HG03442 (cell line): Measurements from ENCODE around the gene RAB6A.
"Not testable (repeated sequence)": the region's sequence is repeated elsewhere in the genome, so short reads cannot be mapped to it uniquely, and the experiment has no call there.

Source experiments
- ATAC-seq: cut with Tn5 transposase; IDR thresholded peaks from one replicate; pipeline ENCODE4 v1.9.1; 2021; ENCODE audit warnings: mild to moderate bottlenecking, moderate library complexity; ENCODE audit not compliant: unreplicated experiment

Gene RAB6A

GRCh38 chr11:73766763-73767162 is 5.9 kb upstream of the RAB6A start:
- no peak for ATAC-seq

GRCh38 chr11:73762732-73763131 is 1.9 kb upstream of the RAB6A start:
- ATAC-seq: no peak

GRCh38 chr11:73761403-73761945 is 600 bp upstream of the RAB6A start:
- ATAC-seq: no peak

GRCh38 chr11:73760135-73760678 is 667 bp downstream of the RAB6A start:
- no peak for ATAC-seq

- ATAC-seq: no peak
These were observed 1.2 kb downstream of the RAB6A start for GRCh38 chr11:73759610-73760134.

- ATAC-seq: no peak
These were observed 2.4 kb downstream of the RAB6A start for GRCh38 chr11:73758451-73758850.

- no peak for ATAC-seq
These were observed 3.3 kb downstream of the RAB6A start for GRCh38 chr11:73757598-73757997.

GRCh38 chr11:73755670-73756069 is 5.2 kb downstream of the RAB6A start:
- ATAC-seq: no peak

- ATAC-seq: no peak
These were observed 6.9 kb downstream of the RAB6A start for GRCh38 chr11:73753938-73754337.

- ATAC-seq: no peak
These were observed 8.0 kb downstream of the RAB6A start for GRCh38 chr11:73752903-73753302.

GRCh38 chr11:73752216-73752867 is 8.5 kb downstream of the RAB6A start:
- no peak for ATAC-seq

- ATAC-seq: not testable (repeated sequence)
These were observed 10.0 kb downstream of the RAB6A start for GRCh38 chr11:73750862-73751261.

GRCh38 chr11:73750228-73750627 is 10.6 kb downstream of the RAB6A start:
- no peak for ATAC-seq

GRCh38 chr11:73749118-73749517 is 11.8 kb downstream of the RAB6A start:
- ATAC-seq: no peak

GRCh38 chr11:73748300-73748699 is 12.6 kb downstream of the RAB6A start:
- ATAC-seq: no peak

GRCh38 chr11:73747762-73748161 is 13.1 kb downstream of the RAB6A start:
- ATAC-seq: no peak

GRCh38 chr11:73746701-73747100 is 14.2 kb downstream of the RAB6A start:
- ATAC-seq: no peak

- no peak for ATAC-seq
These were observed 17.8 kb downstream of the RAB6A start for GRCh38 chr11:73743045-73743444.

- ATAC-seq: not testable (repeated sequence)
These were observed 24.9 kb downstream of the RAB6A start for GRCh38 chr11:73735959-73736358.

- ATAC-seq: no peak
These were observed 25.9 kb downstream of the RAB6A start for GRCh38 chr11:73734993-73735392.

GRCh38 chr11:73734011-73734410 is 26.9 kb downstream of the RAB6A start:
- not testable (repeated sequence) for ATAC-seq

GRCh38 chr11:73732936-73733335 is 27.9 kb downstream of the RAB6A start:
- ATAC-seq: not testable (repeated sequence)
